RWPE1 (cell line): ENCODE measurements around the gene GNRH2.

ENCODE experiments used
- CTCF ChIA-PET: fragments of 350-600 bp; sonication (Branson Sonifier 250); formaldehyde crosslinking; extraction: SDS; loops from one replicate; lab custom pipeline; 2021; lab: Yijun Ruan, JAX
- POLR2A ChIA-PET: fragments of 400-600 bp; formaldehyde crosslinking; extraction: SDS; loops from one replicate; lab custom pipeline; 2020; ENCODE audit warnings: antibody characterized with exemption; ENCODE audit not compliant: low non-redundant PET; lab: Yijun Ruan, JAX
- DNase-seq: peaks from one replicate; pipeline ENCODE4 v3.0.0; 2012; ENCODE audit warnings: low spot score
- H3K27ac ChIP-seq: fragments of 450-650 bp; 2 replicates; pipeline ENCODE4 v1.5.1; 2017
- CTCF ChIP-seq: fragments of 450-650 bp; conservative IDR thresholded peaks from 2 replicates; pipeline ENCODE4 v1.5.1; 2017; ENCODE audit warnings: low read depth, mild to moderate bottlenecking

GNRH2 gene

GRCh38 chr20:3085571-3086072, 42.2 kb downstream of the GNRH2 start:
- no peak for TF ChIP-seq CTCF
- H3K27ac ChIP-seq: no peak overlapping the region
- DNase-seq: no peak
- POLR2A ChIA-PET: no interaction called here
- CTCF ChIA-PET: interaction anchor here (0.6 kb wide), 1 partner anchor 1507 kb away, joined by 3 read pairs; no protein-coding TSS in a partner anchor

GRCh38 chr20:3088031-3088430, 44.6 kb downstream of the GNRH2 start:
- ChIA-PET CTCF (no interaction called here), POLR2A (no interaction called here)
- DNase-seq: no peak
- no peak overlapping the region for H3K27ac ChIP-seq
- TF ChIP-seq CTCF: no peak

DNA sequence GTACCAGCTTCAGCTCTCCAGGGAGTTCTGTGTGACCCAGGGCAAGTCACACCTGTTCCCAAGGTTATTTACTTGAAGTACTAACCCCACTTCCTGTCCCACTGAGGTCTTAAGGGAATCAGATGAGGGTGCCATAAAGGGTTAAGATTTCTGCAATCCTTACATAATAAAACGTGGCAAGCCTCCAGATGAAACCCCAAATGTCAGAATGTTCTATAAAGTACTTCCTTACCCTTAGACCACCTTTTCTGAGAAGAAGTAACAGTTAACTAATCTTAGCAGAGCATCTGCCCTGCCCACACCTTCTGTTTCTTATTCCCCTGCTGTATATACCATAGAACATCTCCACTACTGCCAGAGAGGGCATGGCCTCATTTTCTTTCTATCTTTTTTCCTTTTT, 47.1 kb downstream of the GNRH2 start:
- DNase-seq: no peak
- ChIA-PET POLR2A (no interaction called here), CTCF (no interaction called here)
- TF ChIP-seq CTCF: no peak
- no peak overlapping the region for H3K27ac ChIP-seq

GRCh38 chr20:3092611-3093379, 49.4 kb downstream of the GNRH2 start:
- ChIA-PET CTCF (no interaction called here), POLR2A (no interaction called here)
- TF ChIP-seq CTCF: no peak
- no peak overlapping the region for H3K27ac ChIP-seq
- no peak for DNase-seq

GRCh38 chr20:3093861-3094361, 50.5 kb downstream of the GNRH2 start:
- no peak for DNase-seq
- CTCF ChIA-PET: no interaction called here
- H3K27ac ChIP-seq: no peak overlapping the region
- POLR2A ChIA-PET: no interaction called here
- TF ChIP-seq CTCF: no peak

GRCh38 chr20:3094848-3095629, 51.6 kb downstream of the GNRH2 start:
- ChIA-PET POLR2A (interaction anchor here (0.6 kb wide), 1 partner anchor 244 kb away, joined by 3 read pairs; no protein-coding TSS in a partner anchor), CTCF (interaction anchor here (0.7 kb wide), 1 partner anchor 343 kb away, joined by 3 read pairs; no protein-coding TSS in a partner anchor)
- TF ChIP-seq CTCF: no peak
- H3K27ac ChIP-seq: peak overlapping the region; percentile 31
- DNase-seq: no peak
